IPS-NIHi7 (cell line): ENCODE data around the gene LCMT1.

Source experiments
- DNase-seq: peaks from one replicate; pipeline ENCODE4 v3.0.0; 2012; ENCODE audit warnings: mixed read lengths; ENCODE audit errors: extremely low spot score

The LCMT1 gene

GRCh38 chr16:25194273-25194878, 82.8 kb downstream of the LCMT1 start:
- no peak for DNase-seq

- no peak for DNase-seq
Observed at GRCh38 chr16:25198021-25198420, 86.5 kb downstream of the LCMT1 start.

GRCh38 chr16:25199457-25199856, 87.9 kb downstream of the LCMT1 start:
- DNase-seq, result no peak

- DNase-seq, result no peak
Observed at GRCh38 chr16:25210758-25211157, 99.2 kb downstream of the LCMT1 start.

- DNase-seq, result no peak
Observed at GRCh38 chr16:25212636-25213035, 101.1 kb downstream of the LCMT1 start.

GRCh38 chr16:25213709-25214397, 102.3 kb downstream of the LCMT1 start:
- DNase-seq, result no peak

GRCh38 chr16:25217112-25217511, 105.6 kb downstream of the LCMT1 start:
- DNase-seq, result no peak

- DNase-seq, result no peak
Observed at GRCh38 chr16:25217921-25218320, 106.4 kb downstream of the LCMT1 start.

GRCh38 chr16:25219070-25219737, 107.7 kb downstream of the LCMT1 start:
- no peak for DNase-seq

- DNase-seq, result no peak
Observed at GRCh38 chr16:25222959-25223358, 111.4 kb downstream of the LCMT1 start.

GRCh38 chr16:25223964-25224363, 112.4 kb downstream of the LCMT1 start:
- DNase-seq, result no peak

- DNase-seq, result no peak
Observed at GRCh38 chr16:25224731-25225319, 113.3 kb downstream of the LCMT1 start.
